WTC11 (cell line): ENCODE results near the gene SGCB.

ENCODE experiments used
- CTCF ChIP-seq: fragments of 200-600 bp; IDR thresholded peaks from 2 replicates; pipeline ENCODE4 v1.8.0; 2022; ENCODE audit warnings: antibody characterized with exemption
- FOXJ3 ChIP-seq: sonication (generic); formaldehyde crosslinking; IDR thresholded peaks from 2 replicates; pipeline ENCODE4 v1.9.0; 2021; ENCODE audit warnings: missing genetic modification reagents, mild to moderate bottlenecking, borderline replicate concordance
- SMAD3 ChIP-seq: sonication (generic); formaldehyde crosslinking; IDR thresholded peaks from 2 replicates; pipeline ENCODE4 v1.8.0; 2022; ENCODE audit warnings: missing genetic modification reagents, mild to moderate bottlenecking, borderline replicate concordance
- ZBTB21 ChIP-seq: sonication (generic); formaldehyde crosslinking; IDR thresholded peaks from 2 replicates; pipeline ENCODE4 v1.8.1; 2023; ENCODE audit warnings: mild to moderate bottlenecking, missing genetic modification reagents, borderline replicate concordance
- ZNF232 ChIP-seq: sonication (generic); formaldehyde crosslinking; IDR thresholded peaks from 2 replicates; pipeline ENCODE4 v1.8.0; 2022; ENCODE audit warnings: mild to moderate bottlenecking, missing genetic modification reagents
- ZNF281 ChIP-seq: sonication (generic); formaldehyde crosslinking; IDR thresholded peaks from 2 replicates; pipeline ENCODE4 v1.8.0; 2023; ENCODE audit warnings: mild to moderate bottlenecking, missing genetic modification reagents

- TF ChIP-seq CTCF (no peak), ZBTB21 (CRISPR knock-in tag) (no peak), FOXJ3 (no peak), ZNF232 (no peak), SMAD3 (CRISPR knock-in tag) (no peak), ZNF281 (no peak)
Measured at GRCh38 chr4:52006887-52007286, 31.2 kb downstream of the SGCB start.
